Body of pancreas (tissue), 4 donors: ENCODE results near the gene BASP1. TPM values are rescaled to one million over a fixed set of nuclear protein-coding genes. Genes with fewer than 3 reads are reported as not detected.

Experiments used
- ATAC-seq: fragments of 150-250 bp; one replicate; pipeline ENCODE4 v1.9.1; 2016
- DNase-seq, 4 donors: peaks; one replicate each; pipeline ENCODE4 v3.0.0-alpha.2; 2019
- H3K27ac ChIP-seq, 4 donors: fragments of 200-600 bp; sonication (generic); 1 replicate in 3 of 4; 2 replicates in 1 of 4; pipeline versions ENCODE4 v1.5.1 to v1.6.1; 2016 to 2019; ENCODE audit warnings: mild to moderate bottlenecking in 1 of 4, mixed read lengths in 1 of 4, moderate library complexity in 1 of 4
- H3K27me3 ChIP-seq, 2 donors: fragments of 200-600 bp; sonication (generic); one replicate each; pipeline ENCODE4 v1.6.0; 2016; ENCODE audit warnings: mild to moderate bottlenecking in 1 of 2
- H3K36me3 ChIP-seq, 2 donors: fragments of 200-600 bp; sonication (generic); replicated peaks in 1 of 2; 2 replicates each; pipeline ENCODE4 v1.5.1; 2016; ENCODE audit warnings: low read depth in 2 of 2; ENCODE audit not compliant: insufficient read depth in 1 of 2
- H3K4me1 ChIP-seq: fragments of 200-600 bp; sonication (generic); one replicate; pipeline ENCODE4 v1.6.0; 2016
- H3K4me3 ChIP-seq, 2 donors: fragments of 200-600 bp; sonication (generic); 1 replicate in 1 of 2; 2 replicates in 1 of 2; pipeline ENCODE4 v1.5.1; 2016 to 2019
- H3K9me3 ChIP-seq, 3 donors: fragments of 200-600 bp; sonication (generic); 1 replicate in 2 of 3; 2 replicates in 1 of 3; pipeline ENCODE4 v1.5.1; 2016
- POLR2A ChIP-seq, 3 donors: fragments of 450-650 bp; IDR thresholded peaks; one replicate each; pipeline ENCODE4 v1.6.1; 2016; ENCODE audit warnings: antibody characterized with exemption in 3 of 3, mild to moderate bottlenecking in 2 of 3
- WGBS, 2 donors: methylation state at CpG; one replicate each; pipeline ENCODE4 v1.1.5; 2017; 5-methylcytosine and 5-hydroxymethylcytosine counted together
- intact Hi-C: fragments of 100-400 bp; cut with DNase I; formaldehyde crosslinking; loops from one replicate; pipeline ENCODE4 v1.15.1; 2023
- total RNA-seq, 2 donors: library from RNA; depleted of rRNA; stranded (reverse); fragments of >200 nt; gene quantifications; one replicate each; pipeline ENCODE4 v1.1.0, GENCODE V29; 2016
- TF ChIP-seq, protein P1 (sequence below), 7 experiments: fragments of 450-650 bp in 4 of 7; fragments of 200-600 bp in 3 of 7; sonication (generic) in 3 of 7; IDR thresholded peaks; one replicate each; pipeline ENCODE4 v1.5.1; 2016 to 2019; ENCODE audit warnings: antibody characterized with exemption in 7 of 7

Gene BASP1
- total RNA-seq, 2 donors from 2014 or later, result 4.0 to 4.7 TPM

DNA sequence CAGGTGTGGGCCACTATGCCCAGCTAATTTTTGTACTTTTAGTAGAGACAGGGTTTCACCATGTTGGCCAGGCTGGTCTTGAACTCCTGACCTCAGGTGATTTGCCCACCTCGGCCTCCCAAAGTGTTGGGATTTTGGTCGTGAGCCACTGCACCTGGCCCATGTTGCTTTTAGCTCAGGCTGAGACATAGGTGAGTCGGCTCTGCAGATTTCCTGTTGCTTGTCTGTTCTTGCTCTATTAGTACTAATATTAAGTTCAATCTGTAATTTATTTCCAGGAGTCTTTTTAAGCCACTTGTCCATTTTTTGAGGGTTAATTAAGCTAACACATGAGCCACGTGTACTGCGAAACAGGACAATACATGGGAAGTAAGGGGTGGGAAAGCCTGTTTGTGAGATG, 21.4 kb upstream of the BASP1 start:
- no peak overlapping the region for H3K27ac ChIP-seq
- intact Hi-C loops, result no loop called here
- no peak for ATAC-seq
- H3K36me3 ChIP-seq, result no peaks in the 10 kb centered on the region
- H3K4me3 ChIP-seq, result no peak overlapping the region
- 78 to 80% methylated on average over 5 of the region's 5 CpGs for WGBS, 2 donors
- no peak for DNase-seq
- no peaks in the 10 kb centered on the region for H3K4me1 ChIP-seq
- no peaks in the 10 kb centered on the region for H3K27me3 ChIP-seq
- H3K9me3 ChIP-seq, result no peaks in the 10 kb centered on the region
- TF ChIP-seq POLR2A (IDR thresholded peaks at IDR 0.05), result no peak
- TF ChIP-seq, protein P1, sequence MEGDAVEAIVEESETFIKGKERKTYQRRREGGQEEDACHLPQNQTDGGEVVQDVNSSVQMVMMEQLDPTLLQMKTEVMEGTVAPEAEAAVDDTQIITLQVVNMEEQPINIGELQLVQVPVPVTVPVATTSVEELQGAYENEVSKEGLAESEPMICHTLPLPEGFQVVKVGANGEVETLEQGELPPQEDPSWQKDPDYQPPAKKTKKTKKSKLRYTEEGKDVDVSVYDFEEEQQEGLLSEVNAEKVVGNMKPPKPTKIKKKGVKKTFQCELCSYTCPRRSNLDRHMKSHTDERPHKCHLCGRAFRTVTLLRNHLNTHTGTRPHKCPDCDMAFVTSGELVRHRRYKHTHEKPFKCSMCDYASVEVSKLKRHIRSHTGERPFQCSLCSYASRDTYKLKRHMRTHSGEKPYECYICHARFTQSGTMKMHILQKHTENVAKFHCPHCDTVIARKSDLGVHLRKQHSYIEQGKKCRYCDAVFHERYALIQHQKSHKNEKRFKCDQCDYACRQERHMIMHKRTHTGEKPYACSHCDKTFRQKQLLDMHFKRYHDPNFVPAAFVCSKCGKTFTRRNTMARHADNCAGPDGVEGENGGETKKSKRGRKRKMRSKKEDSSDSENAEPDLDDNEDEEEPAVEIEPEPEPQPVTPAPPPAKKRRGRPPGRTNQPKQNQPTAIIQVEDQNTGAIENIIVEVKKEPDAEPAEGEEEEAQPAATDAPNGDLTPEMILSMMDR (IDR thresholded peaks at IDR 0.05), result no peak

DNA sequence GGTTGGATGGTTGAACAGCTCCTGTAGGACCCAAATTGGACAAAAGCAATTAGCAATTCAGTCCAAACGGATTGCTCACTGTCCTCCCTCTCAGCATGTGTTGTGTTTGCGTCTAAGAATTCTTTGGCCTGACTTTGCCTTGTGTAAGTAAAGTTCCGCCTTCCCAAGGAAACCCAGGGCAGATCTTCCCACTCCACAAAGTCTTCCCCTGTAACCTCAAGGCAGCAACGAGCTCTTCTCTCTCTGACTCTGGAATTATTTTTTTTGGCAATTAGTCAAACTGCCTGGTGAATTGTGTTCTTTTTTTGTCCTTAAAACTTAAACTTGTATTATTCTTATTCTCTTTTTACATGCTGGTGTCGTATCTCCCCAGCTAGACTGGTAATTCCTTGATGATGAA, 20.7 kb upstream of the BASP1 start:
- intact Hi-C loops, result no loop called here
- DNase-seq (no peak), ATAC-seq (no peak)
- Histone ChIP-seq H3K4me3 (no peak overlapping the region), H3K4me1 (no peaks in the 10 kb centered on the region), H3K27me3 (no peaks in the 10 kb centered on the region), H3K36me3 (no peaks in the 10 kb centered on the region), H3K9me3 (no peaks in the 10 kb centered on the region), H3K27ac (no peak overlapping the region)
- TF ChIP-seq, protein P1 (IDR thresholded peaks at IDR 0.05), result no peak
- WGBS, 2 donors, result 73 to 77% methylated on average over 5 of the region's 5 CpGs

DNA sequence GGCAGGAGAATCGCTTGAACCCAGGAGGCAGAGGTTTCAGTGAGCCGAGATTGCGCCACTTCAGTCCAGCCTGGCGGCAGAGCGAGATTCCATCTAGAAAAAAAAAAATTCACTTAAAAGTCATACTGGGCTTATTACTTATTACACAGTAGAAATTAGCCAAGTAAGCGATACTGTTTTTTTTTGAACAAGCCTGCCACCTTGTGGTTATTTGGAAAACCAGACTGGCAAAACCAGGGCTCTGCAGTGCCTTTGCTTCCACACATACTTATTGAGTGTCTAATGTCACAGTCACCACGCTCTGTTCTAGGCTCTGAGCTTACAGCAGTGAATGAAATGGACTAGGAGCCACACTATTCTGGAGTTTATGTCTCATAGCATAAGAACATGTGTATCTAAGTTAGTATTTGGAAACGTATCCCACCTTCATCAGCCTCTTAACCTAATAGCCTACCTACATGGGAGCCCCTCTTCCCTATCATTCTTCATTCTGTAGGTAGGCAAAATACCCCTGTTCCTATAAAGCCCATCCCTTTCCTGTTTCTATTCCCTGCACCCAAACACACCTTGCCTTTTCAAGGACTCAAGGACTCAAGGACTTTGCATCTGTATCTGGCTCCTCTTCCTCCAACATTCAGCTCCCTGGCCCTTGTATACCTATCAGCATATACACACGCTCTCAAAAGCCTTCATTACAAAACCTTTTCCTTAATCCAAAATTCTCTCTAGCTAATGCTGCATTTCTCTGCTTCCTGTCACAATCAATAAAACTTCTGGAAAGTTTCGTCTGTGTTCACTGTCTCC, 13.9 kb upstream of the BASP1 start:
- ATAC-seq (peak; percentile 89), DNase-seq (peak in 2 of 4 donors; percentile 41 to 45)
- Histone ChIP-seq H3K9me3 (no peaks in the 10 kb centered on the region), H3K27me3 (no peaks in the 10 kb centered on the region), H3K4me1 (no peaks in the 10 kb centered on the region), H3K36me3 (no peaks in the 10 kb centered on the region), H3K27ac (no peak overlapping the region), H3K4me3 (no peak overlapping the region)
- intact Hi-C loops, result no loop called here
- TF ChIP-seq POLR2A (IDR thresholded peaks at IDR 0.05), result no peak
- TF ChIP-seq, protein P1 (IDR thresholded peaks at IDR 0.05), result peak; percentile 44 to 78 (median 62)
- 14 to 16% methylated on average over 10 of the region's 10 CpGs for WGBS, 2 donors

DNA sequence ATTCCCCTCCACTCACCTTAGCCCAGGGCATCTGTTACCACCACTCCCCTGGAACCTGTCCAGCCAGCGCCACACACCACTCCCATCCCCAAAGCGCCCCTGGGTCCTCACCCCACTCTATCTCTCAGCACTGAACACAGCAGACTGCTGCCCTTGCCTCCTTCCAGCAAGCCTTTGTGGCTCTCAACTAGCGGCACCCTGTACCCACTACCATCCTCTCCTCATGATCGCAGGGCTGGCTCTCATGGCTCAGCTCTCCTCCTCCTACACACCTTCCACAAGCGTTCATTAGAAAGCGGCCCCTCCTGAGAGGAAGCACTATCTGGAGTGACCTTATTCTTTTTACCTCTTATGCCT, 13.3 kb upstream of the BASP1 start:
- intact Hi-C loops, result no loop called here
- no peaks in the 10 kb centered on the region for H3K27me3 ChIP-seq
- no peaks in the 10 kb centered on the region for H3K4me1 ChIP-seq
- DNase-seq (no peak), ATAC-seq (no peak)
- TF ChIP-seq POLR2A (IDR thresholded peaks at IDR 0.05), result no peak
- TF ChIP-seq, protein P1 (IDR thresholded peaks at IDR 0.05), result no peak
- H3K27ac ChIP-seq, result no peak overlapping the region
- no peaks in the 10 kb centered on the region for H3K36me3 ChIP-seq
- no peaks in the 10 kb centered on the region for H3K9me3 ChIP-seq
- no peak overlapping the region for H3K4me3 ChIP-seq
- 36% methylated on average over 6 of the region's 6 CpGs for WGBS, 2 donors

DNA sequence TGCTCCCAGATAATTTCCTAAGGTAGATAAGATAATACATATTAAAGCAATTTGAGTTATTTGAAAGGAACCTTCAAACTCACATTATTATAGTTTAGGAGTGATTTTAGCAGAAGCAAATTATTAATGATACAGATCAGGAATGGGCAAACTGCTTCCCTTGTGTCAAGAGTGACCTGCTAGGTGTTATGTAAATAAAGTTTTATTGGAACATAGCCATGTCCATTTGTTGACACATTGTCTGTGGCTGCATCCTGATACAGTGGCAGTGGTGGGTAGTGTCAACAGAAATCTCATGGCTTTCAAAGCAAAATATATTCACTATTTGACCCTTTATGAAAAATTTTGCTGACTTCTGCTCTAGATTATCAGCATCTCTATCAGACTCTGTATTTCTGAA, 11.4 kb upstream of the BASP1 start:
- no peak overlapping the region for H3K27ac ChIP-seq
- ATAC-seq (no peak), DNase-seq (no peak)
- H3K27me3 ChIP-seq, result no peaks in the 10 kb centered on the region
- no peaks in the 10 kb centered on the region for H3K9me3 ChIP-seq
- H3K4me1 ChIP-seq, result no peaks in the 10 kb centered on the region
- H3K36me3 ChIP-seq, result no peaks in the 10 kb centered on the region
- TF ChIP-seq POLR2A (IDR thresholded peaks at IDR 0.05), result no peak
- TF ChIP-seq, protein P1 (IDR thresholded peaks at IDR 0.05), result no peak
- H3K4me3 ChIP-seq, result no peak overlapping the region
- intact Hi-C loops, result no loop called here
